CD4-positive, alpha-beta T cell treated with Interleukin-1 beta for 1 hour (primary cell): ENCODE measurements around the gene EMP2.

Experiments used
- DNase-seq, 2 donors: peaks; one replicate each; pipeline ENCODE4 v3.0.0-alpha.2; 2020 to 2022

The EMP2 gene

GRCh38 chr16:10609402-10609774 lies 29.0 kb upstream of the EMP2 start:
- no peak for DNase-seq

GRCh38 chr16:10608687-10609401 lies 28.4 kb upstream of the EMP2 start:
- DNase-seq: no peak

GRCh38 chr16:10607157-10607556 lies 26.8 kb upstream of the EMP2 start:
- DNase-seq: no peak

GRCh38 chr16:10606607-10607006 lies 26.2 kb upstream of the EMP2 start:
- no peak for DNase-seq

GRCh38 chr16:10605636-10606035 lies 25.2 kb upstream of the EMP2 start:
- no peak for DNase-seq

GRCh38 chr16:10601444-10602408 lies 21.3 kb upstream of the EMP2 start:
- DNase-seq: no peak

GRCh38 chr16:10600782-10601443 lies 20.5 kb upstream of the EMP2 start:
- DNase-seq: no peak

GRCh38 chr16:10599626-10600025 lies 19.2 kb upstream of the EMP2 start:
- DNase-seq: no peak

- no peak for DNase-seq
Measured at GRCh38 chr16:10598157-10598556, 17.8 kb upstream of the EMP2 start.

GRCh38 chr16:10597187-10597601 lies 16.8 kb upstream of the EMP2 start:
- no peak for DNase-seq

- no peak for DNase-seq
Measured at GRCh38 chr16:10594312-10594950, 14.0 kb upstream of the EMP2 start.

- no peak for DNase-seq
Measured at GRCh38 chr16:10592611-10593010, 12.2 kb upstream of the EMP2 start.

- no peak for DNase-seq
Measured at GRCh38 chr16:10590342-10590741, 9.9 kb upstream of the EMP2 start.

- DNase-seq: no peak
Measured at GRCh38 chr16:10589109-10589508, 8.7 kb upstream of the EMP2 start.

GRCh38 chr16:10587622-10588021 lies 7.2 kb upstream of the EMP2 start:
- no peak for DNase-seq

- no peak for DNase-seq
Measured at GRCh38 chr16:10584981-10585438, 4.6 kb upstream of the EMP2 start.

GRCh38 chr16:10583269-10583668 lies 2.9 kb upstream of the EMP2 start:
- DNase-seq: no peak

- no peak for DNase-seq
Measured at GRCh38 chr16:10581507-10581906, 1.1 kb upstream of the EMP2 start.

- DNase-seq: no peak
Measured at GRCh38 chr16:10580883-10581247, 467 bp upstream of the EMP2 start.

- no peak for DNase-seq
Measured at GRCh38 chr16:10579575-10579964, 828 bp downstream of the EMP2 start.

- no peak for DNase-seq
Measured at GRCh38 chr16:10578474-10579316, 1.7 kb downstream of the EMP2 start.
